22Rv1 (cell line): ENCODE data around the gene CAMKMT.

Source experiments
- CTCF ChIP-seq: fragments of 450-650 bp; IDR thresholded peaks from 2 replicates; pipeline ENCODE4 v1.5.1; 2017; ENCODE audit warnings: mild to moderate bottlenecking
- ZFX ChIP-seq: fragments of 450-650 bp; IDR thresholded peaks from 2 replicates; pipeline ENCODE4 v1.6.1; 2017; ENCODE audit warnings: antibody characterized with exemption, borderline replicate concordance

GRCh38 chr2:44487052-44487451 is 125.3 kb downstream of the CAMKMT start:
- TF ChIP-seq CTCF (no peak), ZFX (no peak)
